ENCODE data around the gene EPHB4.
"Not testable (repeated sequence)": the region's sequence is repeated elsewhere in the genome, so short reads cannot be mapped to it uniquely, and the experiment has no call there.

EPHB4 gene

GRCh38 chr7:100812729-100813128 lies 14.6 kb downstream of the EPHB4 start:
- H3K27me3 ChIP-seq (ENCODE audit: insufficient read depth, low read length, poor library complexity, severe bottlenecking), result no peaks in the 10 kb centered on the region
- no peaks in the 10 kb centered on the region for H3K36me3 ChIP-seq (ENCODE audit: insufficient read depth, low read length)

GRCh38 chr7:100811480-100811879 lies 15.8 kb downstream of the EPHB4 start:
- no peak for TF ChIP-seq CTCF (conservative IDR thresholded peaks at IDR 0.05; ENCODE audit: low read length)
- Histone ChIP-seq H3F3A (ENCODE audit: low read depth) (no peaks in the 10 kb centered on the region), H3K79me2 (ENCODE audit: insufficient read depth, low read length) (no peaks in the 10 kb centered on the region), H3K9ac (ENCODE audit: low read depth, low read length, poor library complexity, severe bottlenecking) (no peak overlapping the region), H3K4me3 (ENCODE audit: low read length, poor library complexity, severe bottlenecking) (no peak overlapping the region), H3K9me2 (replicated peaks; ENCODE audit: low read depth, low read length) (no peaks in the 10 kb centered on the region), H3K36me3 (ENCODE audit: insufficient read depth, low read length) (no peaks in the 10 kb centered on the region), H3K4me2 (ENCODE audit: low read depth, low read length, poor library complexity, severe bottlenecking) (no peak overlapping the region), H3K27me3 (ENCODE audit: insufficient read depth, low read length, poor library complexity, severe bottlenecking) (no peaks in the 10 kb centered on the region), H3K4me1 (ENCODE audit: insufficient read depth, low read length, poor library complexity, severe bottlenecking) (no peaks in the 10 kb centered on the region), H3K9me3 (ENCODE audit: insufficient read depth, low read depth, low read length) (no peaks in the 10 kb centered on the region), H4K20me1 (ENCODE audit: insufficient read depth, low read length, poor library complexity, severe bottlenecking) (no peaks in the 10 kb centered on the region), H2AFZ (ENCODE audit: low read length) (no peak overlapping the region)

More at GRCh38 chr7:100812729-100813128, 14.6 kb downstream of the EPHB4 start:
- Histone ChIP-seq H3K79me2 (ENCODE audit: insufficient read depth, low read length) (no peaks in the 10 kb centered on the region), H3K4me2 (ENCODE audit: low read depth, low read length, poor library complexity, severe bottlenecking) (no peak overlapping the region), H3K9ac (ENCODE audit: low read depth, low read length, poor library complexity, severe bottlenecking) (no peak overlapping the region), H3K9me2 (replicated peaks; ENCODE audit: low read depth, low read length) (no peaks in the 10 kb centered on the region), H3K9me3 (ENCODE audit: insufficient read depth, low read depth, low read length) (no peaks in the 10 kb centered on the region), H3K4me3 (ENCODE audit: low read length, poor library complexity, severe bottlenecking) (no peak overlapping the region), H4K20me1 (ENCODE audit: insufficient read depth, low read length, poor library complexity, severe bottlenecking) (no peaks in the 10 kb centered on the region), H3F3A (ENCODE audit: low read depth) (no peaks in the 10 kb centered on the region), H3K4me1 (ENCODE audit: insufficient read depth, low read length, poor library complexity, severe bottlenecking) (no peaks in the 10 kb centered on the region), H2AFZ (ENCODE audit: low read length) (no peak overlapping the region)
- TF ChIP-seq CTCF (conservative IDR thresholded peaks at IDR 0.05; ENCODE audit: low read length), result no peak
- no peak for TF ChIP-seq EZH2phosphoT487 (IDR thresholded peaks at IDR 0.05; ENCODE audit: borderline replicate concordance)

- Histone ChIP-seq H2AFZ (ENCODE audit: low read length) (no peak overlapping the region), H4K20me1 (ENCODE audit: insufficient read depth, low read length, poor library complexity, severe bottlenecking) (no peaks in the 10 kb centered on the region), H3K4me1 (ENCODE audit: insufficient read depth, low read length, poor library complexity, severe bottlenecking) (peaks cover 6% of the 10 kb centered on the region), H3K9me3 (ENCODE audit: insufficient read depth, low read depth, low read length) (no peaks in the 10 kb centered on the region), H3K79me2 (ENCODE audit: insufficient read depth, low read length) (no peaks in the 10 kb centered on the region), H3K4me2 (ENCODE audit: low read depth, low read length, poor library complexity, severe bottlenecking) (no peak overlapping the region), H3K27me3 (ENCODE audit: insufficient read depth, low read length, poor library complexity, severe bottlenecking) (no peaks in the 10 kb centered on the region), H3K4me3 (ENCODE audit: low read length, poor library complexity, severe bottlenecking) (no peak overlapping the region), H3K9ac (ENCODE audit: low read depth, low read length, poor library complexity, severe bottlenecking) (no peak overlapping the region), H3K36me3 (ENCODE audit: insufficient read depth, low read length) (no peaks in the 10 kb centered on the region), H3F3A (ENCODE audit: low read depth) (no peaks in the 10 kb centered on the region), H3K9me2 (replicated peaks; ENCODE audit: low read depth, low read length) (no peaks in the 10 kb centered on the region)
- TF ChIP-seq CTCF (conservative IDR thresholded peaks at IDR 0.05; ENCODE audit: low read length) (no peak), EZH2phosphoT487 (IDR thresholded peaks at IDR 0.05; ENCODE audit: borderline replicate concordance) (no peak)
These were observed 18.9 kb downstream of the EPHB4 start for GRCh38 chr7:100808354-100808875.

GRCh38 chr7:100806883-100807282 lies 20.4 kb downstream of the EPHB4 start:
- H3K36me3 ChIP-seq (ENCODE audit: insufficient read depth, low read length); H3K79me2 ChIP-seq (ENCODE audit: insufficient read depth, low read length); H3F3A ChIP-seq (ENCODE audit: low read depth); H3K9me2 ChIP-seq (replicated peaks; ENCODE audit: low read depth, low read length); H3K27me3 ChIP-seq (ENCODE audit: insufficient read depth, low read length, poor library complexity, severe bottlenecking); H2AFZ ChIP-seq (ENCODE audit: low read length); H3K9ac ChIP-seq (ENCODE audit: low read depth, low read length, poor library complexity, severe bottlenecking); H3K4me3 ChIP-seq (ENCODE audit: low read length, poor library complexity, severe bottlenecking); H3K4me2 ChIP-seq (ENCODE audit: low read depth, low read length, poor library complexity, severe bottlenecking); H3K9me3 ChIP-seq (ENCODE audit: insufficient read depth, low read depth, low read length); H4K20me1 ChIP-seq (ENCODE audit: insufficient read depth, low read length, poor library complexity, severe bottlenecking): not testable (repeated sequence)
- peaks cover 15% of the 10 kb centered on the region for H3K4me1 ChIP-seq (ENCODE audit: insufficient read depth, low read length, poor library complexity, severe bottlenecking)

Data from Loucy (cell line).